Measurements from ENCODE around the gene CASQ1.

GRCh38 chr1:160245434-160245833 is 55.1 kb downstream of the CASQ1 start:
- no peak for TF ChIP-seq CREB1 (IDR thresholded peaks at IDR 0.05; ENCODE audit: low read depth)
- no peak for TF ChIP-seq MAX (IDR thresholded peaks at IDR 0.05)
